GM23338 (cell line): Measurements from ENCODE around the gene SMIM26. TPM values are rescaled to one million over a fixed set of nuclear protein-coding genes. Genes with fewer than 3 reads are reported as not detected.

ENCODE experiments used
- ATAC-seq: fragments of 200-7000 bp; cut with Tn5 transposase; 3 replicates; pipeline ENCODE4 v1.9.1; 2020
- DNase-seq: peaks from one replicate; pipeline ENCODE4 v3.0.0-alpha.2; 2015; ENCODE audit warnings: low spot score
- H2AFZ ChIP-seq: fragments of 200-600 bp; sonication (generic); 2 replicates; pipeline ENCODE4 v1.8.0; 2016; ENCODE audit warnings: antibody characterized with exemption, mild to moderate bottlenecking, moderate library complexity
- H3F3A ChIP-seq: fragments of 200-600 bp; sonication (generic); replicated peaks from 2 replicates; pipeline ENCODE4 v1.8.0; 2017; ENCODE audit warnings: antibody characterized with exemption, mixed run types, low read depth
- H3K27ac ChIP-seq: fragments of 200-600 bp; sonication (generic); 2 replicates; pipeline ENCODE4 v1.6.1; 2016; ENCODE audit warnings: low read depth
- H3K27me3 ChIP-seq: fragments of 200-600 bp; sonication (generic); 2 replicates; pipeline ENCODE4 v1.8.0; 2016; ENCODE audit warnings: mild to moderate bottlenecking, mixed run types, moderate library complexity; ENCODE audit not compliant: insufficient read depth
- H3K36me3 ChIP-seq: fragments of 200-600 bp; sonication (generic); 2 replicates; pipeline ENCODE4 v1.8.0; 2016; ENCODE audit warnings: mild to moderate bottlenecking; ENCODE audit not compliant: insufficient read depth
- H3K4me1 ChIP-seq: fragments of 200-600 bp; sonication (generic); 2 replicates; pipeline ENCODE4 v1.8.0; 2016; ENCODE audit warnings: mild to moderate bottlenecking, moderate library complexity; ENCODE audit not compliant: insufficient read depth
- H3K4me2 ChIP-seq: fragments of 200-600 bp; sonication (generic); 2 replicates; pipeline ENCODE4 v1.7.1; 2017; ENCODE audit warnings: mixed run types
- H3K4me3 ChIP-seq: fragments of 200-600 bp; sonication (generic); 2 replicates; pipeline ENCODE4 v1.6.1; 2016; ENCODE audit warnings: mixed run types
- H3K79me2 ChIP-seq: fragments of 200-600 bp; sonication (generic); replicated peaks from 2 replicates; pipeline ENCODE4 v1.8.0; 2017; ENCODE audit warnings: mild to moderate bottlenecking; ENCODE audit not compliant: insufficient read depth
- H3K9me2 ChIP-seq: fragments of 200-600 bp; sonication (generic); 2 replicates; pipeline ENCODE4 v1.8.0; 2017; ENCODE audit not compliant: insufficient read depth
- H4K20me1 ChIP-seq: fragments of 200-600 bp; sonication (generic); replicated peaks from 2 replicates; pipeline ENCODE4 v1.8.0; 2017; ENCODE audit warnings: mild to moderate bottlenecking; ENCODE audit not compliant: insufficient read depth
- H3K27ac Mint-ChIP-seq: 2 replicates; pipeline ENCODE4 v1.8.0; 2020; ENCODE audit warnings: inconsistent platforms, mild to moderate bottlenecking, moderate library complexity, mixed read lengths
- H3K27me3 Mint-ChIP-seq: 3 replicates; pipeline ENCODE4 v1.8.0; 2022; ENCODE audit warnings: low read depth, mild to moderate bottlenecking, moderate library complexity, mixed read lengths, inconsistent platforms; ENCODE audit not compliant: insufficient read depth, poor library complexity
- H3K36me3 Mint-ChIP-seq: 3 replicates; pipeline ENCODE4 v1.8.0; 2021; ENCODE audit warnings: low read depth, mild to moderate bottlenecking, inconsistent platforms, moderate library complexity, mixed read lengths
- H3K4me1 Mint-ChIP-seq: 3 replicates; pipeline ENCODE4 v1.8.0; 2020; ENCODE audit warnings: mild to moderate bottlenecking, inconsistent platforms, mixed read lengths
- H3K4me3 Mint-ChIP-seq: 3 replicates; pipeline ENCODE4 v1.8.0; 2021; ENCODE audit warnings: moderate library complexity, mild to moderate bottlenecking, inconsistent platforms, mixed read lengths
- H3K9me3 Mint-ChIP-seq: 3 replicates; pipeline ENCODE4 v1.8.0; 2020; ENCODE audit warnings: moderate library complexity, mild to moderate bottlenecking, inconsistent platforms, mixed read lengths
- CREB1 ChIP-seq: fragments of 250-450 bp; sonication (Bioruptor Pico); IDR thresholded peaks from 2 replicates; pipeline ENCODE4 v1.5.0; 2020; ENCODE audit warnings: low read depth, mild to moderate bottlenecking, moderate library complexity
- EZH2phosphoT487 ChIP-seq: fragments of 200-600 bp; sonication (generic); IDR thresholded peaks from one replicate; pipeline ENCODE4 v1.8.1; 2018; ENCODE audit warnings: antibody characterized with exemption; ENCODE audit not compliant: unreplicated experiment
- JUNB ChIP-seq: IDR thresholded peaks from one replicate; pipeline ENCODE4 v1.6.1; 2016; ENCODE audit warnings: antibody characterized with exemption; ENCODE audit not compliant: unreplicated experiment
- NANOG ChIP-seq: IDR thresholded peaks from 2 replicates; pipeline ENCODE4 v1.6.1; 2016; ENCODE audit warnings: antibody characterized with exemption, borderline replicate concordance
- POLR2AphosphoS5 ChIP-seq: IDR thresholded peaks from 2 replicates; pipeline ENCODE4 v1.6.1; 2016; ENCODE audit warnings: antibody characterized with exemption, low read depth
- STAT1 ChIP-seq: IDR thresholded peaks from one replicate; pipeline ENCODE4 v1.6.1; 2016; ENCODE audit warnings: antibody characterized with exemption; ENCODE audit not compliant: unreplicated experiment
- ZNF331 ChIP-seq: fragments of 250-450 bp; sonication (Bioruptor Pico); IDR thresholded peaks from 2 replicates; pipeline ENCODE4 v1.5.0; 2020; ENCODE audit warnings: low read depth, mild to moderate bottlenecking, moderate library complexity
- polyA plus RNA-seq: library from polyadenylated mRNA; unstranded; fragments of >200 nt; fragmentation: Nextera tagmentation; extraction: Ambion mirVana; gene quantifications from 2 replicates; pipeline ENCODE4 v1.2.1, GENCODE V29; 2016
- total RNA-seq: library from RNA; depleted of rRNA; stranded (reverse); fragments of >200 nt; shearing (Covaris generic); gene quantifications from 2 replicates; pipeline ENCODE4 v1.2.3, GENCODE V29; 2014
- TF ChIP-seq, protein P1 (sequence below): IDR thresholded peaks from 2 replicates; pipeline ENCODE4 v1.6.1; 2016; ENCODE audit warnings: antibody characterized with exemption
- TF ChIP-seq, protein P2 (sequence below): IDR thresholded peaks from one replicate; pipeline ENCODE4 v1.6.1; 2018; ENCODE audit warnings: antibody characterized with exemption; ENCODE audit not compliant: unreplicated experiment
- TF ChIP-seq, protein P3 (sequence below), 2 experiments: fragments of 200-600 bp in 1 of 2; sonication (generic) in 1 of 2; conservative IDR thresholded peaks; 2 replicates each; pipeline versions ENCODE4 v1.5.1 to v1.6.1; 2016 to 2017; ENCODE audit warnings: antibody characterized with exemption in 2 of 2, low read depth in 2 of 2, mild to moderate bottlenecking in 2 of 2, moderate library complexity in 1 of 2

The SMIM26 gene
- total and polyA plus RNA-seq, 2 experiments from 2014 or later = 94.3 to 308 TPM

DNA sequence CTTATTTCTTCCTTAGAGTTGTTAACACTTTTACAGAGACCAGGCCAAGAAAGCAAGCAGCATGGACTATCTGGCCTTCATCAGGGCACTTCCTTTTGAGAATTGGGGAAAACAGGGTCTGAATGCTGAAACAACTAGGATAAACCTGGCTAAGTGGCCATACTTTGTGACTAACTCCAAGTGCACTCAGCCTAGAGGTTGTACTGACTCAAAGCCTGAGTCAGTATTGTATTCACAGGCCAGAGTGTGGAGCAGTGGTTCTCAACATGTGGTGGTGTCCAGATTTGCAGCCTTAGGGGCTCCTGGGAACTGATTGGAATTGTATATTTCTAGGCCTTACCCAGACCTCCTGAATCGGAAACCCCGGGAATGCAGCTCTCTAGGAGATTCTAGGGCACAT lies 39.4 kb upstream of the SMIM26 start:
- TF ChIP-seq, protein P1, sequence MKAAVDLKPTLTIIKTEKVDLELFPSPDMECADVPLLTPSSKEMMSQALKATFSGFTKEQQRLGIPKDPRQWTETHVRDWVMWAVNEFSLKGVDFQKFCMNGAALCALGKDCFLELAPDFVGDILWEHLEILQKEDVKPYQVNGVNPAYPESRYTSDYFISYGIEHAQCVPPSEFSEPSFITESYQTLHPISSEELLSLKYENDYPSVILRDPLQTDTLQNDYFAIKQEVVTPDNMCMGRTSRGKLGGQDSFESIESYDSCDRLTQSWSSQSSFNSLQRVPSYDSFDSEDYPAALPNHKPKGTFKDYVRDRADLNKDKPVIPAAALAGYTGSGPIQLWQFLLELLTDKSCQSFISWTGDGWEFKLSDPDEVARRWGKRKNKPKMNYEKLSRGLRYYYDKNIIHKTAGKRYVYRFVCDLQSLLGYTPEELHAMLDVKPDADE = no peak
- TF ChIP-seq POLR2AphosphoS5 (no peak), CREB1 (CRISPR knock-in tag) (no peak), STAT1 (no peak), NANOG (no peak), ZNF331 (no peak)
- TF ChIP-seq, protein P2, sequence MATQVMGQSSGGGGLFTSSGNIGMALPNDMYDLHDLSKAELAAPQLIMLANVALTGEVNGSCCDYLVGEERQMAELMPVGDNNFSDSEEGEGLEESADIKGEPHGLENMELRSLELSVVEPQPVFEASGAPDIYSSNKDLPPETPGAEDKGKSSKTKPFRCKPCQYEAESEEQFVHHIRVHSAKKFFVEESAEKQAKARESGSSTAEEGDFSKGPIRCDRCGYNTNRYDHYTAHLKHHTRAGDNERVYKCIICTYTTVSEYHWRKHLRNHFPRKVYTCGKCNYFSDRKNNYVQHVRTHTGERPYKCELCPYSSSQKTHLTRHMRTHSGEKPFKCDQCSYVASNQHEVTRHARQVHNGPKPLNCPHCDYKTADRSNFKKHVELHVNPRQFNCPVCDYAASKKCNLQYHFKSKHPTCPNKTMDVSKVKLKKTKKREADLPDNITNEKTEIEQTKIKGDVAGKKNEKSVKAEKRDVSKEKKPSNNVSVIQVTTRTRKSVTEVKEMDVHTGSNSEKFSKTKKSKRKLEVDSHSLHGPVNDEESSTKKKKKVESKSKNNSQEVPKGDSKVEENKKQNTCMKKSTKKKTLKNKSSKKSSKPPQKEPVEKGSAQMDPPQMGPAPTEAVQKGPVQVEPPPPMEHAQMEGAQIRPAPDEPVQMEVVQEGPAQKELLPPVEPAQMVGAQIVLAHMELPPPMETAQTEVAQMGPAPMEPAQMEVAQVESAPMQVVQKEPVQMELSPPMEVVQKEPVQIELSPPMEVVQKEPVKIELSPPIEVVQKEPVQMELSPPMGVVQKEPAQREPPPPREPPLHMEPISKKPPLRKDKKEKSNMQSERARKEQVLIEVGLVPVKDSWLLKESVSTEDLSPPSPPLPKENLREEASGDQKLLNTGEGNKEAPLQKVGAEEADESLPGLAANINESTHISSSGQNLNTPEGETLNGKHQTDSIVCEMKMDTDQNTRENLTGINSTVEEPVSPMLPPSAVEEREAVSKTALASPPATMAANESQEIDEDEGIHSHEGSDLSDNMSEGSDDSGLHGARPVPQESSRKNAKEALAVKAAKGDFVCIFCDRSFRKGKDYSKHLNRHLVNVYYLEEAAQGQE = no peak
- TF ChIP-seq, protein P3, sequence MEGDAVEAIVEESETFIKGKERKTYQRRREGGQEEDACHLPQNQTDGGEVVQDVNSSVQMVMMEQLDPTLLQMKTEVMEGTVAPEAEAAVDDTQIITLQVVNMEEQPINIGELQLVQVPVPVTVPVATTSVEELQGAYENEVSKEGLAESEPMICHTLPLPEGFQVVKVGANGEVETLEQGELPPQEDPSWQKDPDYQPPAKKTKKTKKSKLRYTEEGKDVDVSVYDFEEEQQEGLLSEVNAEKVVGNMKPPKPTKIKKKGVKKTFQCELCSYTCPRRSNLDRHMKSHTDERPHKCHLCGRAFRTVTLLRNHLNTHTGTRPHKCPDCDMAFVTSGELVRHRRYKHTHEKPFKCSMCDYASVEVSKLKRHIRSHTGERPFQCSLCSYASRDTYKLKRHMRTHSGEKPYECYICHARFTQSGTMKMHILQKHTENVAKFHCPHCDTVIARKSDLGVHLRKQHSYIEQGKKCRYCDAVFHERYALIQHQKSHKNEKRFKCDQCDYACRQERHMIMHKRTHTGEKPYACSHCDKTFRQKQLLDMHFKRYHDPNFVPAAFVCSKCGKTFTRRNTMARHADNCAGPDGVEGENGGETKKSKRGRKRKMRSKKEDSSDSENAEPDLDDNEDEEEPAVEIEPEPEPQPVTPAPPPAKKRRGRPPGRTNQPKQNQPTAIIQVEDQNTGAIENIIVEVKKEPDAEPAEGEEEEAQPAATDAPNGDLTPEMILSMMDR (conservative IDR thresholded peaks at IDR 0.05; ENCODE audit: low read depth in 2 of 2) = no peak
- Histone ChIP-seq H2AFZ (no peak overlapping the region), H3K27me3 (no peaks in the 10 kb centered on the region), H3K79me2 (no peaks in the 10 kb centered on the region), H3K4me3 (no peak overlapping the region), H3K27ac (no peak overlapping the region), H4K20me1 (peaks cover 9% of the 10 kb centered on the region; the same call in 1 of the 2 replicates), H3K36me3 (peaks cover 50% of the 10 kb centered on the region), H3K4me1 (no peaks in the 10 kb centered on the region), H3K9me2 (no peaks in the 10 kb centered on the region), H3F3A (0 out of 2 replicates have a peak, but pooled peaks cover 3% of the 10 kb centered on the region), H3K4me2 (no peak overlapping the region)
- H3K4me3 Mint-ChIP-seq = no peak overlapping the region
- H3K27me3 Mint-ChIP-seq = peaks cover 2% of the 10 kb centered on the region
- H3K4me1 Mint-ChIP-seq = no peaks in the 10 kb centered on the region
- H3K27ac Mint-ChIP-seq = no peak overlapping the region
- H3K36me3 Mint-ChIP-seq = peaks cover 85% of the 10 kb centered on the region
- DNase-seq (no peak), ATAC-seq (no peak)
- no peaks in the 10 kb centered on the region for H3K9me3 Mint-ChIP-seq

DNA sequence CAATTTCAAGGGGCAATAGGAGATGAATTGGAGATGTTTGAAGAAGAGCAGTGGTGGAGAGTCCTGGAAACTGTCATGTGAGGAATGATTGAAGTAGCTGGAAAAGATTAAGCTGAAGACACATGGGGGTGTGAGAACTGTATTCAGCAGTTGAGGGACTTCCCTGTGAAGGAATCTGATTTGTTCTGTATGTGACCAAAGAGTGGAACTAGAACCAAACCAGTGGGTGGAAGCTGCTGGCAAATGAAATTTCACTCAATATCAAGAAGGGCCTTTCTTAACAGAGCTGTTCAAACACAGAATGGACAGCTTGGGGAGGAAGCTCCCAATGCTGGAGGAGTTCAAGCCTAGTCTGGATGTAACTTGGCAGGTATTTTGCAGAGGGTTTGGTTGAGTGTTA lies 38.2 kb upstream of the SMIM26 start:
- 0 out of 2 replicates have a peak, but pooled peaks cover 3% of the 10 kb centered on the region for H3F3A ChIP-seq
- TF ChIP-seq EZH2phosphoT487 (no peak), NANOG (no peak), JUNB (no peak)
- peaks cover 55% of the 10 kb centered on the region for H3K36me3 ChIP-seq
- H3K79me2 ChIP-seq = no peaks in the 10 kb centered on the region
- H3K4me1 ChIP-seq = no peaks in the 10 kb centered on the region
- H3K4me2 ChIP-seq = no peak overlapping the region
- no peaks in the 10 kb centered on the region for H3K27me3 ChIP-seq
- ATAC-seq (no peak), DNase-seq (no peak)
- Mint-ChIP-seq H3K4me3 (no peak overlapping the region), H3K4me1 (no peaks in the 10 kb centered on the region), H3K9me3 (no peaks in the 10 kb centered on the region), H3K27ac (no peak overlapping the region), H3K27me3 (peaks cover 2% of the 10 kb centered on the region), H3K36me3 (peaks cover 87% of the 10 kb centered on the region)
- H2AFZ ChIP-seq = no peak overlapping the region
- H4K20me1 ChIP-seq = peaks cover 8% of the 10 kb centered on the region; the same call in 1 of the 2 replicates
- no peak overlapping the region for H3K4me3 ChIP-seq
- no peak overlapping the region for H3K27ac ChIP-seq
- no peaks in the 10 kb centered on the region for H3K9me2 ChIP-seq
